ENCODE results near the gene MRPL45. TPM values are rescaled to one million over a fixed set of nuclear protein-coding genes. Genes with fewer than 3 reads are reported as not detected.

The MRPL45 gene
- total RNA-seq, 6 donors from 2014 or later: 5.7 to 28.9 (median 25.2) TPM

DNA sequence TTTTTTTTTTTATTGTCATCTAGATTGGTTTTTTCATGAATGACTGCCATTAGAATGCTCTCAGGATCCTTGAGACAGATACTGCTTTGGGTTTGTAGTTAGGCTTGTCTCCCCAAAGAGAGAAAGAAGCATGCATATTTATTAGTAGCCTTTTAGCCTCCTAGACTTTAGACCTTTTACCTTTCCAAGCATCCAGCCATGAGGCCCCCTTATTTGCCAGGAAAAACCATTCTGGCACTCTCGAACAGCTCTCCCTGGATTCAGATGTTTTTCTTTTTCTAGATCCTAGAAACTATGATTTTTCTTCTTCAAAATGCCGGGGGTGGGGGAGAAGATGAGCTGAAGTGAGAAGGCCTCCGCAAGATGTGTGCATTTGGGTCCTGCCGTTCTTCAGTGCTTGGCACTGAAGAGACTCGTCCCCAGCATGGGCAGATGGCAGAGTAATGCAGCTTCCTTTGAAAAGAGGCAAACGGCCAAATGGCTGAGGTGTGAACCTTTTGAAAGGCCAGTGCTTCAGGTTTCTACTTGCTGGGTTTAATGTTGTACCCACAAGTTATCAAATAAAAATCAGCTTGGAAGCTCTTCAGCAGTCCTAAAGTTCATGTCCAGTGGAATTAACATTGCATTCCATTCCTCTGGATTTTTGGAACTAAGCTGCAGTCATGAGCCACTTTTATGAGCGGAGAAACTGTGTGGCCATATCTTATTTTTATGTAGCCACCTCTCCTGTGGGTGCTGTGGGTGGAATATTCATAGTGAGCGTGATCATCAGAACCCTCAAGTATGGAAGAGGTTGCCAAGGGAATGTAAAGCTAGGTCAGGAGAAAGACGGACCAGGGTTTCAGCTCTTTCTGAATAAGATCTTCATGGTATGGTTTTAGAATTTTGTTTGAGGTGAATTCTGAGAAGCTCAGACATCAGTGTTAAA, 61.9 kb downstream of the MRPL45 start:
- peak overlapping the region in 2 of 4 donors; percentile 27 to 41 for H3K27ac ChIP-seq
- no peak for ATAC-seq (ENCODE audit: low FRiP score in 2 of 2)
- no peak for DNase-seq

DNA sequence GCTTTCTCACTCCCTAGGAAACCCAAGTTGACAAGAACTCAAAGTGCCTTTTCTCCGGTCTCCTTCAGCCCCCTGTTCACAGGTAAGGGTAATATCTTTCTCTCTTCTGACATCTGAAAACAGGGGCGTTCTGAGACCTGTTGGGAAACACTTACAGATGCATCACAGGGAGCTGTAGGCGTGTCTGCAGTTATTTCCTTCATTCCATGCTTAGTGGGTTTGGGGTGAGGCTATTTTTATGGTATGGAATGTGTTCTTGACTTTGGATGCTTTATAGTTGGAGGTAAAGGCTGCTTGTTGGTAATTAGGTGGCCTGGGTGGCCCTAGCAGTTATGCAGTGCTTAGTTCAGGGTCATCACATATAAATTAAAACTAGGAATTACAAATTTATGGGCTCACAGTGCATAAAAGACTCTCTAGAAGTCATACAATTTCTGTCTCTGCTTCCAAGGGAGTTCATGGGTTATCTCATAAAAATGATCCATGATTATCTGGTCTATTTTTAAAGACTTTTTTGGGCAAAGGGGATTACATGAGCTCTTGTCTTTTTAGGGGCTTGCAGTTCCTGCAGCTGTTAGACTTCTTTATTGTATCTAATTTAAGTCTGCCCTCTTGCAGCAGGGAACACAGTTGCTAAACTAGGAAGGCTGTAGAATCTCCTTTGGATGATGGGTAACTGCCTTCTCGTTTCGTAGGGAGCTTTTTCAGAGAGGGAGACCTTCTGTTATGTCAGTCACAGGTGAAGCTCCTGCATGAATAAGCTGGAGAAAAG, 64.9 kb downstream of the MRPL45 start:
- H3K27me3 ChIP-seq: no peaks in the 10 kb centered on the region
- WGBS, 2 donors: 86 to 88% methylated on average over 5 of the region's 5 CpGs
- no peak overlapping the region for H3K27ac ChIP-seq
- H3K4me1 ChIP-seq: peaks cover 0 to 31% (median 15%) of the 10 kb centered on the region in 4 donors
- H3K9me3 ChIP-seq: no peaks in the 10 kb centered on the region
- no peak overlapping the region for H3K4me3 ChIP-seq
- DNase-seq (no peak), ATAC-seq (ENCODE audit: low FRiP score in 2 of 2) (no peak)
- peaks cover 3 to 21% (median 8%) of the 10 kb centered on the region in 4 donors for H3K36me3 ChIP-seq
- no peak for TF ChIP-seq EP300 (IDR thresholded peaks at IDR 0.05)
- no peak for TF ChIP-seq POLR2A (IDR thresholded peaks at IDR 0.05)
- no peak for TF ChIP-seq POLR2AphosphoS5 (IDR thresholded peaks at IDR 0.05)
- TF ChIP-seq, protein P1, sequence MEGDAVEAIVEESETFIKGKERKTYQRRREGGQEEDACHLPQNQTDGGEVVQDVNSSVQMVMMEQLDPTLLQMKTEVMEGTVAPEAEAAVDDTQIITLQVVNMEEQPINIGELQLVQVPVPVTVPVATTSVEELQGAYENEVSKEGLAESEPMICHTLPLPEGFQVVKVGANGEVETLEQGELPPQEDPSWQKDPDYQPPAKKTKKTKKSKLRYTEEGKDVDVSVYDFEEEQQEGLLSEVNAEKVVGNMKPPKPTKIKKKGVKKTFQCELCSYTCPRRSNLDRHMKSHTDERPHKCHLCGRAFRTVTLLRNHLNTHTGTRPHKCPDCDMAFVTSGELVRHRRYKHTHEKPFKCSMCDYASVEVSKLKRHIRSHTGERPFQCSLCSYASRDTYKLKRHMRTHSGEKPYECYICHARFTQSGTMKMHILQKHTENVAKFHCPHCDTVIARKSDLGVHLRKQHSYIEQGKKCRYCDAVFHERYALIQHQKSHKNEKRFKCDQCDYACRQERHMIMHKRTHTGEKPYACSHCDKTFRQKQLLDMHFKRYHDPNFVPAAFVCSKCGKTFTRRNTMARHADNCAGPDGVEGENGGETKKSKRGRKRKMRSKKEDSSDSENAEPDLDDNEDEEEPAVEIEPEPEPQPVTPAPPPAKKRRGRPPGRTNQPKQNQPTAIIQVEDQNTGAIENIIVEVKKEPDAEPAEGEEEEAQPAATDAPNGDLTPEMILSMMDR (IDR thresholded peaks at IDR 0.05): no peak

More for the DNA sequence above, 61.9 kb downstream of the MRPL45 start:
- Histone ChIP-seq H3K4me3 (no peak overlapping the region), H3K9me3 (no peaks in the 10 kb centered on the region), H3K4me1 (peaks cover 9 to 43% (median 29%) of the 10 kb centered on the region in 4 donors), H3K36me3 (peaks cover 0 to 2% (median 0%) of the 10 kb centered on the region in 4 donors), H3K27me3 (no peaks in the 10 kb centered on the region)
- 56 to 59% methylated on average over 9 of the region's 9 CpGs for WGBS, 2 donors
- TF ChIP-seq EP300 (IDR thresholded peaks at IDR 0.05) (no peak), POLR2A (IDR thresholded peaks at IDR 0.05) (no peak)
- TF ChIP-seq, protein P1 (IDR thresholded peaks at IDR 0.05): no peak

DNA sequence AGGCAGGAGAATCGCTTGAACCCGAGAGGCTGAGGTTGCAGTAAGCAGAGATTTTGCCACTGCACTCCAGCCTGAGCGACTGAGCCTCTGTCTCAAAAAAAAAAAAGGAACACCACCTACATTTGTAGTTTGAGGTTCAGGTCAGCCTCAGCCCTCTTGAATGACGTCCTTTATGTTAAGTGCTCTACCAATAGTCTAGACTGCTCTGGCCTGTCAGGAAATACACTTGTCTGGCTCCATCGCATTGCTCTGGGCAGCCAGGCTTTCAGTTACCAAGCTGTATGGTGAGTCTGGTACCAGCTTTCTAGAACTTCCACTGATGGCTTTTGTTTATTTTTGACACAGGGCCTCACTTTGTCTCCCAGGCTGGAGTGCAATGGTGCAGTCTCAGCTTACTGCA, 66.0 kb downstream of the MRPL45 start:
- Histone ChIP-seq H3K27me3 (no peaks in the 10 kb centered on the region), H3K4me3 (no peak overlapping the region), H3K9me3 (no peaks in the 10 kb centered on the region), H3K4me1 (peaks cover 0 to 22% (median 9%) of the 10 kb centered on the region in 4 donors), H3K27ac (no peak overlapping the region), H3K36me3 (peaks cover 6 to 33% (median 16%) of the 10 kb centered on the region in 4 donors)
- 83 to 88% methylated on average over 5 of the region's 5 CpGs for WGBS, 2 donors
- DNase-seq: peak in 1 of 2 donors; percentile 25
- peak in 1 of 2 donors; percentile 27 for ATAC-seq (ENCODE audit: low FRiP score in 2 of 2)
- TF ChIP-seq EP300 (IDR thresholded peaks at IDR 0.05) (no peak), POLR2A (IDR thresholded peaks at IDR 0.05) (no peak), POLR2AphosphoS5 (IDR thresholded peaks at IDR 0.05) (no peak)
- TF ChIP-seq, protein P1 (IDR thresholded peaks at IDR 0.05): no peak

DNA sequence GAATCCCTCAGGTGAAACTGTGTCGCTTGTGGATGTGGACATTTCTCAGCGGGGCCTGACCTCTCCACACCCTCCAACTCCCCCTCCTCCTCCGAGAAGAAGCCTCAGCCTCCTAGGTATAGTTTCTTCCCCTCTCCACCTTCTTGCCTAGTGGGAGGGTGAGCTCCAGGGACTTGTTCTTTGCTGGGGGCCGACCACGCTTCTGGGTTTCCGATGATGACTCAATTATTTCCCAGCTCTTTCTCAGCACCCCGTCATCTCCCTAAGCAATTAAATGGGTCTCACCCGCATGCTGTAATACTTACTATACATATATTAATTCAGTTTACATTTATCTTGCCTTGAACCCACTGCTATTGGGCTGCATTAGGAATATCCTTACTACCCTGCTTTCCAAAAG, 67.8 kb downstream of the MRPL45 start:
- peaks cover 0 to 11% (median 0%) of the 10 kb centered on the region in 4 donors for H3K4me1 ChIP-seq
- no peak overlapping the region for H3K27ac ChIP-seq
- no peaks in the 10 kb centered on the region for H3K9me3 ChIP-seq
- DNase-seq: no peak
- ATAC-seq (ENCODE audit: low FRiP score in 2 of 2): no peak
- peaks cover 6 to 45% (median 18%) of the 10 kb centered on the region in 4 donors for H3K36me3 ChIP-seq
- TF ChIP-seq POLR2AphosphoS5 (IDR thresholded peaks at IDR 0.05) (no peak), EP300 (IDR thresholded peaks at IDR 0.05) (no peak), POLR2A (IDR thresholded peaks at IDR 0.05) (no peak)
- TF ChIP-seq, protein P1 (IDR thresholded peaks at IDR 0.05): no peak
- H3K4me3 ChIP-seq: no peak overlapping the region
- no peaks in the 10 kb centered on the region for H3K27me3 ChIP-seq
- 91 to 97% methylated on average over 8 of the region's 8 CpGs for WGBS, 2 donors
